IPS DF 4.7 (cell line): Measurements from ENCODE around the gene COPS8.

Experiments
- DNase-seq: peaks from one replicate; pipeline ENCODE4 v3.0.0-alpha.2; 2013; ENCODE audit warnings: low spot score; ENCODE audit errors: extremely low read depth

COPS8 gene

DNA sequence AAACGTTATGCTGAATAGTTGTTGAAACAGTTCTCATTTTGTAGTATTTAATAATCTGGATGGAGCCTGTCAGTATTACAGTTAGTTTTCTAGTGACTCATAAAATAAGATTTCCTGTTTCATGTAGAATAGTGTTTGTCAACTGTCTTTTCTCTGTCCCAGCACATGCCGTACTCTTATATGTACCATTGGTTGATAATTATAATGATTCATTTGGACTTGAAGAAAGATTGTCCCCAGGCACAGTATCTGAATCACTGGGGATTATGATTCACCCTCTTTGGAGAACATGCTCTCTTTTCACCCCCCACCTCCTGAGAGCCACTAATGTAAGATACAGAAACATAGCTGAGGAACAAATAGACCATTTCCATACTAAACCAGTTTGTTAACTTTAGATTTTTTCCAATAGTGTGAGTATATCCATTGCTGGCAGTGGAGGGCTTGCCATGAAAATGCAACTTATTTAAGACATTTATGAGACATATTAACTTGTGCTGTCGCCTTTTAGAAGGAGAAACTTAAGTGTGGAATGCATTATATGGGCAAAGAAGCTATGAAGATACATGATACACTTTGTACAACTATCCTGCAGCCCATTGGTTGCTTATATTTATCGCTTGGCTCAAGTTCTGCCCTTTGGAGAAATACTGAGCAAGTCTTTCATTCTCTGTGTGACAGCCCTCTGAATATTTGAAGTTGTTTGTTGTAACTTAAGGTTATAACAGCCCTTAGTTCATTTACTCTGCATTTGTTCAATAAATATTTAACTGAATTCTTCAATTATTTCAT lies 12.4 kb downstream of the COPS8 start:
- no peak for DNase-seq

DNA sequence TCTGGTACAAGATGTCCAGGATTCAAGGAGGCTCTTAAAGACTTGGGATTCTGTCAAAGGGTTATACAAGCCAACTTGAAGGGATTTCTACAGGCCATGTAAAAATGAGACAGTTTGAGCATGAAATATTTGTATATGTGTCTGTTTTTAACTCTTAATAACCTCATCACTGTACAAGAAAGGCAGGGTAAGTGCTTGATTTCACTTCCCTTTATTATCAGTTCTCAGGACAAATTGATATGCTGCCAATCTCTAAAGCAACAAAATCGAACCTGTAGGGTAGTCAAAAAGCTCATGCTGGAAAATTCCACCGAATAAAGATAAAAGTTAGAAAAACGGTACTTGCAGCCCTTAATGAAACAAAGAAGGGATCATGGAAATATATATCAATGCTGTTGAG lies 14.1 kb downstream of the COPS8 start:
- DNase-seq: no peak

DNA sequence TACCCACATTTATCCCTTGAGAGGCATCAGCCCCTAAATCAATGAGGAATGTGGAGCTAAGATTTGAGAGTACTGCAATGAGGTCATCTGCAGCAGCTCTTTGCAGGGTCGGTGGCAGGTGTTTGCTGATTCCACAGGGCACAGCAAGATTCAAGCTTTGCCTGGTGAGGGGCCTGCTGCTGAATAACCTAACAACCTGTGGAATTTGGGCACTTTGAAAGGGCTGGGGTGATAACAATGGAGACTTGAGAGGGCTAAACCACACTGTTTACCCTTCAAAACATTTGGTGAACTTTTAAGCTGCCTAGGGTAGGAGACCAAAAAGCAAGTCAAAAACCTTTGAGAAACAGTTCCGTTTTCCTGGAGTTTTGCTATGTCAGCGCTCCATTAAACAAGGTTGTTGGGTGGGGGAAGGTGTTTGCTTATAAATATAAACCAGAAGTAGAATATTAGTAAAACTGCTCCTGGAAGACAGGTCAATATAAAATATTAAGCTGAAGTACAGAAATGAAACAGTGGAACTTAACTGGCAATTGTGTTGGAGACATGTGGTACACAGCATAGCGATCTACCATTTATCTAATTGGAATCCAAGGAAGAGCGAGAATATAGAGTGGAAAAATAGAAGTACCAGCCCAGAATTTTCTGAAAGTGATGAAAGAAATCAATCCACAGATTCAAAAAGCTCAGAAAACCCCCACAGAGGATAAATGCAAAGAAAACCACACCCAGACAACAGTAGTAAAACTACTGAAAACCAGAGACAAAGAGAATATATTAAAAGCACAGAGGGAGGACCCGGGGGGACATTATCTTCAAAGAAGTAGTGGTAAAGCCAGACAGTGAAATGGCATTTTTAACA lies 15.7 kb downstream of the COPS8 start:
- DNase-seq: no peak

DNA sequence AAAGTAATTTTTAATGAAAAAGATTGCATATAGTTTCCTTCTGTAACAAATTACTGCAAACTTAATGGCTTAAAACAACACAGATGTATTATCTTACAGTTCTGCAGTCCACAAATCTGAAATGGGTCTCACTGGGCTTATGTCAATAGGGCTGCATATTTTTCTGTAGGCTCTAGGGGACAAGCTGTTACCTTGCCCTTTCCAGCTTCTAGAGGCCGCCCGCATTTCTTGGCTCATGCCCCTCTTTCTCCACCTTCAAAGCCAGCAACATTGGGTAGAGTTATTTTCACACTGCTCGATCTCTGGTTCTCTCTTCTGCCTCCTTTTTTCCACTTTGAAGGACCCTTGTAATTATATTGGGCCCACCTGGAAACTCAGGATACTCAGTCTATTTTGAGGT lies 16.7 kb downstream of the COPS8 start:
- no peak for DNase-seq

DNA sequence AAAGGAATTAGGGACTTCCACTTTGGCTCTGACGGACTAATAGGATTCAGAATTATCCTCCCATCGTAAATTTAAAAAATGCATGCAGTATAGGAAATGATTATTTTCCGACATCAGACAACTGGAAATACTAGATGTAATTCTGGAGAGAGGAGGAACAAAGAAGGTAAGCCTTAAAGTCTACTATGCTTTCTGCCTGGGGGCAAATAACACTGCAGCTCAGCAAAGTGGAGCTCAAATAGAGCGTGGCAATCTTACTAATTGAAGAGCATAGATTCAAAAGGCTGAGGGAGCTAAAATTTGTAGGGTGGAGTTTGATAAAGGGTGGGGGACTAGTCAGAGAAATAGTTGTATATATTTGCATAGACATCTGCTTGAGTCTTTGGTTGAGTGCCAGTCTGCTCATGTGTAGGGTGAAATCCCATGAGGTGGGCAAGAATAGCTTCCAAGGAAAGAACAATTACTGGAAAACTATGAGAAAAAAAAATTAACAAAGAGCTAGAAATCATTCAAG lies 23.8 kb downstream of the COPS8 start:
- no peak for DNase-seq

DNA sequence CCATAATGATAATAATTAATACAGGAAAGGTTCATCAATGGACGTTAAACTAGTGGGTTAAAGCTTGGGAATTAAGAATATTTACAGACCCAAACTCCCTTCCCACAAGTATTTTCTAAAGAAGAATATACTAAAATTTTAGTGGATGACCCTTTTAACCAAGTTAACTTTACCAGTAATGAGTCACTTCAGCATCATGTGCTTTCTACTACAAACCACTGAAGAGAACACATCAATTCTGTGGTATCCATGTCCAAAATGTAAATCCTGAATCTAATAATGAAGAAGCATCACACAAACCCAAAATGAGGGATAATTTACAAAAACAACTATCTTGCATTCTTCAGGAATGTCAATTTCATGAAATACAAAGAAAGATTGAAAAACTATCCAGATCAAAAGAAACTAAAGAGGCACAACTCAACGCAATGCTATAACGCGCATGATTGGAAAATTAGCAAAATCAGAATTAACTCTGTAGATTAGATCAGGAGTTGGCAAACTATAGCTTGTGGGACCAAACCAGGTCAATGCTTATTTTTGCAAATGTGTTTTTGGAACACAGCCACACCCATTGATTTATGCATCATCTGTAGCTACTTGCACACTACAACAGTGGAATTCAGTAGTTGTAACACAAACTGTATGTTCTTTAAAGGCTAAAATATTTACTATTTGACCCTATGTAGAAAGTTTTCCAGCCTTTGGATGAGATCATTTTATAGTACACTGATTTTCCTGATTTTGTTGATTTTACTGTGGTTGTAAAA lies 27.5 kb downstream of the COPS8 start:
- no peak for DNase-seq

DNA sequence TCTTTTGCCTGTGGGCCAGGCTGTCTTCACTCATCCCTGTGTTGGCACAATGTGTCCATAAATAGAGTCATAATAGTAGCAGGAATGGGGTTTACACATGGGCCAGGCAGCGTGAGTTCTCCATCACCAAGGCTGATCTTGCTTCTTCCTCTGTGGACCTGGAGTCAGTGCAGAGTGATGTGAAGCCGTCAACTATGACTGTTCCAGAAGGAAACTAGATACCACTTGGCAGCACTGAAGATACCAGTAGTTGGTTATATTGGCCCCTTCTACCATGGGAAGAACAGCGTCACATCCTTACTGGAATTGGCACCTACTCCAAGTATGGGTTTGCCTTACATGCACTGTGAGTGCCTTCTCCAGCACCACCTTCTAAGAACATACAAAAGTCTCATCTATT lies 30.2 kb downstream of the COPS8 start:
- DNase-seq: no peak

DNA sequence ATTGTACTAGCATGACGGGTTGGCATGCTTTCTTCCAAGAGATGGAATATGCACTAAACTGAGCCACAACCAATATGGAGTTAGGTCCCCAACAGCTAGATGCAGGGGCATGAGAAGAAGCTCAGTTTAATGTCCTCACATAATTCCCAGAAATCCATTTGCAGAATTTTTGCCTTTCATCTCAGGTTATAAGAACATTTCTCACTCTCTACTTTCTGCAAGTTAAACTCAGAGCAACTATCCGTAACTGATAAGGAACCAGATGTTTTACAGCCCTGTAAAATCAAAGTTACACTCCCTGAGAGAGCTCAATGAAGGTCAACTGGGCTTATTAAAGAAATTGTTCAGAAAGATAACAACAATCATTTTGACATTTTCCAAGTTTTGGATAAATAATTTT lies 30.7 kb downstream of the COPS8 start:
- no peak for DNase-seq

DNA sequence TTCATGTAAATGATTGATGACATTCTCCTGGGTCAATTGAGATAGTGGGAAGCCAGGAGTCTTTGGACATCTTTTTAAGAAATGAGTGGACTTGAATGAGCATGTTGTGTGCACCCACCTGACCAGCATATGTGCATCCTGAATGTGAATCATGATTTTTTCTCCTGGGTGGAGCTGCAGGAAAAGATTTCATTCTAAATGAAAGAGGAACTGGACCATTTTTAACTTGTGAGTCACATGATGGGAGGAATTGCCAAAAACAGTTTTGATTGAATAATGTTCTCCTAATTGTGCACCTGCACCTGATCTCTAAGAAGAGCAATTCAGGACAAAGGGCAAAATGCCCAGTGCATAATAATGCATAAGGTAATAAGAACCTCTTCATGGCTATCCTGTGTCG lies 32.3 kb downstream of the COPS8 start:
- no peak for DNase-seq

DNA sequence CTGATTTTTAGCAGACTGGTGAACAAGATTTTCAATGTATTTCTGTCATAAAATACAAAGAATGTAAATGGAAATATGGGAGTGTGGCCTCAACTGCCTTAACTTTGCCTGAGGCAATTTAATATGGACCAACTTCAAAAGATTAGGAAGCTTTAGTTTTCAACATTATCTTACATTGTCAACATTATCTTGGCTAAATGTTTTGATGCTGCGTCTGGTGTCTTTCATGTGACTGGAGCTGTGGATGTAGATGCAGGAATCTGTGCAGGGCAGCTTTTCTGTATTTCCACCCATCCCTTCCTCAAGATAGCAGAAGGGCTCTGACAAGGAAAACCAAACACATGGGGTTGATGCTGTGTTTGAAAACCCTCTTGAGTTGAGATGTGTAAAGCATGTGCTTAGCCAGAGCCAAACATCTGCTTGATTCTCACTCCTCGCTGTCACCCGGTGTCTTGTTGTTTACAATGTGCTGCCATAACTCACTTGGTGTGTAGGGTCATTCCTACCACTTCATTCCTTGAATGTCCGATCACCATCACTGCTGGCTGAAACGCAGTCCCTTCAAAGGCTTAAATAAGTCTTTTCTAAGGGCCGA lies 33.0 kb downstream of the COPS8 start:
- DNase-seq: no peak

DNA sequence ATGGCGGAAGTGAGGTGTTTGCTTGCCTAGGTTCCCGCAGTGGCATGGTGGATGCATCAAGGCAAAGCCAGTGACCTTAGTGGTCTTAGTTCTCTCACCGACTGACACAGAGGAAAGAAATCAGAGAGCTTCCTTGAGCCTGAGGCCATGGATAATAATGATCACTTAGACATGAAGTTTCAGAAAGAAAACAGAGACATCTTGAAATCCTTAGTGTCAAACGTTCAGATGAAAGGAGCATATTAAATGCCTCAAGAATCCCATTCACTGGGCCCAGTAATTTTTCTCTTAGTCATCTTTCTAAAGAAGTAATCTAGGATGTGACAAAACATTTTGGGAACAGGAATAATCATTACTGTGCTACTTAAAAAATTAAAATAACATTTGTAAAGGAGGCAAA lies 35.2 kb downstream of the COPS8 start:
- DNase-seq: no peak

DNA sequence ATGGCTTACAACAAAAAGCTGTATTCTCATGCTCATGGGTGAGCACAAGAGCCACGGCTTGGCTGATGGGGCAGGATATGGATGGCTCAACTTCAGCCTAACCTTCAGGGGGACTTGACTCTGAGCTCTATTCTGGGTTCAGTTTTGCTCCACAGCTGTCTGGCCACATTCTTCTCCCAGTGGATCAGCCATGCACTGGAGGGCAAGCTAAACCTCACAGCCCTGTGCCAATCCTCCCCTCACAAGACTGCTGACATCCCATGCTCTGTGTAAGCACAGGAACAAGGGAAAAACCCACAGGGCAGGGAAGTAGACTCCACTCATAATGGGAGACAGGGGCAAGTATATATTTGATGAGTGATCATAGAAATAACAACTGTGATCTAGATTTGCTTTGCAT lies 35.6 kb downstream of the COPS8 start:
- no peak for DNase-seq

DNA sequence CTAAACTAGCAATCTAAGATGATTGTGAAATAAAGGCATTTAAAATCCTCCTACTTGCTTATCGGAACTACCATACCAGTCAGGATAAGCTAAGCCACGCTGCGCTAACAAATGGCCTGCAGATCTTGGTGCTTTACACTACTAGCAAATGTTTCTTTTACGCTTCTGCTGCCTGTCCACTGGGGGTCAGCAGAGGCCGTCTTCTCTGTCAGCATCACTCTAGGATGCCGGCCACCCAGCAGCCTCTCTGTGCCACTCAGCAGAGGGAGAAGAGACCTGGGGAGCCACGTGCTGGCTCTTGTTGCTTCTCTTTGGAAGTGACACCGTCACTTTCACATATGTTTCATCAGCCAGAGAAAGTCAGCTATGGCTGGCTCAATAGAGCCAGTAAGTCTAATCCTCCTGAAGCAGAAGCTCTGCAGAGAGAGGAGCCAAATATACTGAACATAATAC lies 36.6 kb downstream of the COPS8 start:
- DNase-seq: no peak

DNA sequence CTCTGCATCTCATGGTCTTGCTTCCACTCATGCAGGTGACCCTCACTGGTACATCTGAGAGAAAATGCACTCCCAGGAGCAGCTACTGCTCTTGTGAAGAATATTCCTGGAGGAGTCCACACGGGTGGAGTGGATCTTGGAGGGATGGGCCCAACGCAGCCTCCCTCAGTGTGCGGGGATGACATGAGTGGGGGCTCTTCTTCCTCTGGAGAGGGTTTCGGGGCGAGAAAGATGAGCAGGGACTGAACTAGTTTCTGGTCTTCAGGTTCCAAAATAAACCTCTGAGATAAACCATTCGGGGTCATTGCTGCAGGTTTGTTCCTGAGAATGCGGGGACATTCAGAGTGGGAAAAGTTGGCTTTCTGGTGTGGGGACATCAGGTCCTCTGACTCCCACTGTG lies 39.1 kb downstream of the COPS8 start:
- DNase-seq: no peak

DNA sequence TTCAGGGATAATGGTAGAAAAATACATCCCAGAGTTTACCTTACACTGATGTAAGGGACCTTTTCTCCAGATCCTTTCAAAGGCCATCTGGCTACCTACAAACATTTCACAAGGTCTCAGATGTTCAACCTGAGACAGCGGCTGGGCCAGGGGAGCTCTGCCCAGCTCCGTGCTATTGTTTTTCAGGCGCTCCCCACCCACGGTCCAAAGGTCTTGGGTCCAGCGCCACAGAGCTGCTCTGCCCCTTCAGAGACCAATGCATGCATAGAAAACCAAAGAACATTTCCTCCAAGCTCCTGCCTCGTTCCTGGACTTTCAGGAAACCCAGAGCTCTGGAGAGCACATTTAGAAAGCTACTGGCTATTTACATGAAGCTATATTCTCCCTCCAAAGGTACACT lies 40.3 kb downstream of the COPS8 start:
- DNase-seq: no peak

DNA sequence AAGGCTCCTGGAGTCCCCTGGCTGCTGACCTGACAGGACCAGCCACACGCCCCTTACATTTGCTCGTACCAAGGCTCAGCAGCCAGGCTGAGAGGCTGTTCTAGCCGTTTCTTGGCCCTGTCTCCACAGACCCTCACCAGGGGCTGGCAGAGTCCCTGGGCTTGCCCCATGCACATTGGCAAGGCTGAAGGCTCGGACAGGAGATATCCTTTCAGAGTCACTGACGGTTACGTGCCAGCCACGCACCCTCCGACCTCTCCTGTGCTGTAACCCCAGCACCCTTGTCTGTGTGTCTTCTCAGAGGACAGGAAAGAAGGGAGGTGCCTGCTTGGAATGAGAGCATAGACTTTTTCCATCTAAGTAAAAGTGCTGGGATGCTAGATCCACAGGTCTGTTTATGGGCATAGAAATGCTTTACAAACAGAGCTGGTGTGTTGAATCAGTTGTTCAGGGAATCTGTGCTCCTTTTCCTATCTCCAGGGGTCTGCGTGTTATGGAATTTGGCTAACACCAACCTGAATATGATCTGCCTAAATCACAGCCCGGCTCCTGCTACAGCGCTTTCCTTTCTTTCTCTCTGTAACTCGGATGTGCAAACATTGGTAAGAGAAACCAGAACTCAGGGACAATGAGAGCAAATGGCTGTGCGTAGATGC lies 41.0 kb downstream of the COPS8 start:
- no peak for DNase-seq

DNA sequence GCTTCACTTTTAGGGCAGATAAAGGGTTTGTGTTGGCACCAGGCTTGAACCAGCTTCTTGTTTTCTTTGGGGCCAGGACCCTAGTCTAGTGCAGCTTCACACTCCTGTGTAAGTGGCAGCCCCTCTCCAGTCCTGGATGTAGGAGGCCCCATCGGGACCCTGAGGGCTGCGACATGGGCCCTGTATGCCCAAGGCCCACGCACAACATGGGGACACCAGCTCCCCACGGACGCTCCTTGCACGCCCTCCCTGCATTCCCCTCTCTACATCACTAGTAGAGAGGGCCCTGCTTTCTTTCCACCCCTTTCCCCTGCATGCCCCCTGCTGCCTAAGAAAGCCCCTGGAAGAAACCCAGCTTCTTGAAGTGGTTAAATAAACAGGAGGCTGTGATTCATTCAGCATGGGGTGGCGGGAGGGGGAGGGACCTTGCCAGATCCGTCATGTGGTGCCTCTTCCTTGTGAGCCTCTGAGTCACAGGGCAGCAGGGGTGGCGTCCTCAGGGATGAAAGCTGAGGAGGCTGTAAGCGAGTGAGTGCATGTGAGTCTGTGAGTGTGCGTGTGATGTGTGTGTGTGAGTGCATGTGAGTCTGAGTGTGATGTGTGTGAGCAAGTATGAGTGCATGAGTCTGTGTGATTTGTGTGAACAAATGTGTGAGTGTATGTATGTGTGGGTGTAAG lies 42.5 kb downstream of the COPS8 start:
- no peak for DNase-seq

DNA sequence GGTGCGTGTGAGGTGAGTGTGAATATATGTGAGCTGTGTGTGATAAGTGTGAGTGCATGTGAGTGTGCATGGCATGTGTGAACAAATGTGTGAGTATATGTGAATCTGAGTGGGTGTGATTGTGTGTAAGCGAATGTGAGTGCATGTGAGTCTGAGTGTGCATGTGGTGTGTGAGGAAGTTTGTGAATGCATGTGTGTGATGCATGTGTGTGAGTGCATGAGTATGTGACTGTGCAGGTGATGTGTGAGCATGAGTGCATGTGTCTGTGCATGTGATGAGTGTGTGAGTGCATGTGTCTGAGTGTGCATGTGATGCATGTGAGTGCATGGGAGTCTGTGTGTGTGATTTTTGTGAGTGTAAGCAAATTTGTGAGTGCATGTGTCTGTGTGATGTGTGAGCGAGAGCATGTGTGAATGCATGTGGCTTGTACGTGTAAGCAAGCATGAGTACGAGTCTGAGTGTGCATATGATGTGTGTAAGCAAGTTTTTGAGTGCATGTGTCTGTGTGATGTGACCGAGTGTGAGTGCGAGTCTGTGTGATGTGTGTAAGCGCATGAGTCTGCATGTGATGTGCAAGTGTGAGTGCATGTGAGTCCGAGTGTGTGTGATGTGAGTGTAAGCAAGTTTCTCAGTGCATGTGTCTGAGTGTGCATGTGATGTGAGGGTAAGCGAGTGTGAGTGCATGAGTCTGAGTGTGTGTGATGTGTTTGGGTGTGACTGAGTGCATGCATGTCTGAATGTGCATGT lies 43.3 kb downstream of the COPS8 start:
- DNase-seq: no peak

DNA sequence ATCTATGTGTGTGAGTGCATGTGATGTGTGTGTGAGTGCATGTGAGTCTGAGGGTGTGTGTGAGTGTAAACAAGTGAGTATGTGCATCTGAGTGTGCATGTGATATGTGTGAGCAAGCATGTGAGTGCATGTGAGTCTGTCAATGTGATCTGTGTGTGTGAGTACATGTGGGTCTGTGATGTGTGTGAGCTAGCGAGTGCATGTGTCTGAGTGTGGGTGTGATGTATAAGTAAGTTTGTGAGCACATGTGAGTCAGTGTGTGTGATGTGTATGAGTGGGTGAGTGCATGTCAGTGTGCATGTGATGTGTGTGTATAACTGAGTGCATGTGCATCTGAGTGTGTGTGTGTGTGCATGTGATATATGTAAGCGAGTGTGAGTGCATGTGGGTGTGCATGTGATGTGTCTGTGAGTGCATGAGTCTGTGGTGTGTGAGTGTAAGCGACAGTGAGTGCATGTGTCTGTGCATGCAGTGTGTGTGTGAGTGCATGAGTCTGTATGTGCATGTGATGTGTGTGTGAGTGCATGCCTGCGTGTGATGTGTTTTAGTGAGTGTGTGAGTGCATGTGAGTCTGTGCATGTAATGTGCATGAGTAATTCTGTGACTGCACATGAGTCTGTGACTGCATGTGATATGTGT lies 44.1 kb downstream of the COPS8 start:
- DNase-seq: no peak
